Astrocyte of the cerebellum (primary cell): ENCODE measurements around the gene UNC5CL.

Experiments used
- DNase-seq: peaks from one replicate; pipeline ENCODE4 v3.0.0-alpha.2; 2011; ENCODE audit warnings: low read depth
- H3K4me3 ChIP-seq: 2 replicates; pipeline ENCODE4 v1.5.1; 2011; ENCODE audit warnings: mild to moderate bottlenecking, low read depth, low read length, moderate library complexity
- in situ Hi-C: cut with HindIII; loops from 2 replicates; pipeline ENCODE4 v1.10.0; 2017; ENCODE audit warnings: low sequenced_read_pairs
- TF ChIP-seq, protein P1 (sequence below): IDR thresholded peaks from 2 replicates; pipeline ENCODE4 v1.5.1; 2012; ENCODE audit warnings: low read length, low read depth, moderate library complexity, mild to moderate bottlenecking; ENCODE audit errors: missing control alignments

UNC5CL gene

DNA sequence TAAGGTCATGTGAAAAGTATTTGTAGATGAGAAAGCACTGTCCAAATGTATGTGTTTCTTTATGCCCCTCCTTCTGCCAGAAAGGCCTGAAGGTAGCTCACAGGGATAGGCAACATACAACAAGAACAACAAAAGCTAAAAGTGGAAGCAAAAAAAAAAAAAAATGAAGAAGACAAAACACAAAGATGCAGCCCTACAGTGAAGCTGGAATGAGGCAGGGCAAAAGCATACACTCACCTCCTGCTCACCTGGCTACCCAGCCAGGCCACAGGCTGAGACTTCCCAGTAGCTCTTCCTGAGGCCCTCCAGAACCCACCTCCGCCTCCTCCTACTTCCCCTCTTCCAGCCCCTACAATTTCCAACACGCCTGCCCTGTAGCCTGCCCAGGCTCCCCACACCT, 2.4 kb downstream of the UNC5CL start:
- TF ChIP-seq, protein P1, sequence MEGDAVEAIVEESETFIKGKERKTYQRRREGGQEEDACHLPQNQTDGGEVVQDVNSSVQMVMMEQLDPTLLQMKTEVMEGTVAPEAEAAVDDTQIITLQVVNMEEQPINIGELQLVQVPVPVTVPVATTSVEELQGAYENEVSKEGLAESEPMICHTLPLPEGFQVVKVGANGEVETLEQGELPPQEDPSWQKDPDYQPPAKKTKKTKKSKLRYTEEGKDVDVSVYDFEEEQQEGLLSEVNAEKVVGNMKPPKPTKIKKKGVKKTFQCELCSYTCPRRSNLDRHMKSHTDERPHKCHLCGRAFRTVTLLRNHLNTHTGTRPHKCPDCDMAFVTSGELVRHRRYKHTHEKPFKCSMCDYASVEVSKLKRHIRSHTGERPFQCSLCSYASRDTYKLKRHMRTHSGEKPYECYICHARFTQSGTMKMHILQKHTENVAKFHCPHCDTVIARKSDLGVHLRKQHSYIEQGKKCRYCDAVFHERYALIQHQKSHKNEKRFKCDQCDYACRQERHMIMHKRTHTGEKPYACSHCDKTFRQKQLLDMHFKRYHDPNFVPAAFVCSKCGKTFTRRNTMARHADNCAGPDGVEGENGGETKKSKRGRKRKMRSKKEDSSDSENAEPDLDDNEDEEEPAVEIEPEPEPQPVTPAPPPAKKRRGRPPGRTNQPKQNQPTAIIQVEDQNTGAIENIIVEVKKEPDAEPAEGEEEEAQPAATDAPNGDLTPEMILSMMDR = no peak
- in situ Hi-C loops = no loop called here
- no peak for DNase-seq
- H3K4me3 ChIP-seq = no peak overlapping the region

DNA sequence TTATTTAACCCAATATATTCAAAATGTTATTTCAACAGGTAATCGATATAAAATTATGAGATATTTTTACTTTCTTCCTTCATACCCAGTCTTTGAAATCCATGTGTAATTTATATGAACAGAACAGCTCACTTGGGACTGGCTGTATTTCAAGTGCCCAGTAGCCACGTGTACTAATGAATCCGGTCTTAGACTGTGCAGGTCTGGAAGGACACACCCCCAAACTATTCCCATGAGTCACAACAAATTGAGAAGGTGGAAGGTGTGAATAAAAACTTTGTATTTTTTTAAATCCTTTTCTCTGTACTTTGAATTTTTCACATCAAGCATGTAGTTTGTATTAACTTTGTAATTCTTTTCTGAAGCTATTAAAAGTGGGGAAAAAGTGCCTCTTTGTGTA, 2.8 kb downstream of the UNC5CL start:
- in situ Hi-C loops = no loop called here
- TF ChIP-seq, protein P1 = no peak
- H3K4me3 ChIP-seq = no peak overlapping the region
- DNase-seq = no peak

DNA sequence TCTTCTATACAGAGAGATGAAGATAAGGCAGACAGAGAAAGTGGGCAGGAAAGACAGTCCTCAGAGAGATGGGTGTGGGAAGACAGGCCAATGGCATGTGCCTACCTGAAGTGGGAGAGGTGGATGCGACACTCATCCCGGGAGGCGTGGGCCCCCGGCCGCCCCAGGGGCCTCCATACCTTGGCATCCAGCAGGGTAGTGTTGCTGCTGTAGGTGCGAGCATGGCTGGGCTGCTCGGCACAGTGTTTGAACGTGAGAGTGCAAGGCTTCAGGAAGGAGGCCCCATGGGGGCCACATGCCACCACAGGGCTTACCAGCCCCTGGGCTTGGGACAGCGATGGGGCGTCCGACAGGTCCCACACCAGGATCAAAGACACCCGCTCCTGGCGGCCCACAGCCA, 5.2 kb downstream of the UNC5CL start:
- in situ Hi-C loops = no loop called here
- TF ChIP-seq, protein P1 = no peak
- no peak for DNase-seq
- H3K4me3 ChIP-seq = no peak overlapping the region

DNA sequence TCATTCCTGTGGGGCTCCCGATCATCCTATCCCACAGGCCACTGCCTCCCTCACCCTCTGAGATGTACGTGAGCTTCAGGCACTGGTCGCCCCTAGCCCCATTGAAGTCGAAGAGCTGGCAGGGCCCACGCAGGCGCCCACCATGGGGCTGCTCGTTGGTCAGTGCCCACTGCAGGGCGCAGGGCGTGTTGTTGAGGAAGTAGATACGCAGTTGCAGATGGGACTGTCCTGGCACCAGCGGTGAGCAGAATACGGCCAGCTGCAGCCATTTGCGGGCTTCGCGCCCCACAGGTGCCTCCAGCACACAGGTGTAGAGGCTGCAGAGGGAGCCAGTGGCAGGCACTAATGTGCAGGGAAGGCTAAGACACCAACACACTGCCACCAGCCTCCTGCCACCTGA, 6.2 kb downstream of the UNC5CL start:
- in situ Hi-C loops = no loop called here
- DNase-seq = no peak
- H3K4me3 ChIP-seq = no peak overlapping the region
- TF ChIP-seq, protein P1 = no peak

DNA sequence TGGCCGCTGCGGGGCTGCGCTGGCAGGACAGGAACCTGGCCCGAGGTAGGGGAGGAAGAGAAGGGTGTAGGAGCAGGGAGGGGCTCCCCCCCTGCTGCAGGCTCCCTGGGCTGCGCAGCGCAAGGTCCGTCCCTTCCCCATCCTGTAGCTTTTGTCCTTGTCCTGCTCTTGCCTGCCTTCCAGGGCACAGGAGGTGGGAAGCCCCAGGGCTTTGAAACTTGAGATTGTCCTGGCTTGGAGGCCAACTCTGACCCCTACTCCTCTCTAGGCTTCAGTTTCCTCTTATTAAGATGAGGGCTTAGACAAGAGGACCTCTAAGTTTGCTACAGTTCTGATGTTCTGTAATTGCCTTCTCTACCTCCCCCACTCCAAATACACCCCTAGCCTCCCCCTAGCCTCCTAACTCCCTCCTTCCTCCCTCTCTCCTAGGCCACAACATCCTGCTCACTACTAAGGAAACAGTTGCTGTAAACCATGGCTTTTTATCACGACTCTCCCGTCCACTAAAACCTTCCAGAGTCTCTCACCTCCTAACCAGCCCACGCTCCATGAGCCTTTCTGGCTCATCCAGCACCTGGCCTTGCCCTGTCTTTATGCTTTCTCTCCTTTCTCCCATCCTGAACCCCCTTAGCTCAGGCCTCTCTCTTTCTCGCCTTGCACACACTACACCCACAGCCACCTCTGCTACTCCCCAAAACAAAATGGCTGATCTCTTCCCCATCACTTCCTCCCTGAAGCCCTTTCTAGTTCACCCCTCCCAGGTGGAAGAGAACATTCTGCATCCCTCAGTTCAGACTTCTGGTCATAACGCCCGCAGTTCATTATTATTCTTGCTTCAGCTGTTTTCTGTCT, 10.2 kb downstream of the UNC5CL start:
- in situ Hi-C loops = no loop called here
- peak overlapping the region; percentile 33 for H3K4me3 ChIP-seq
- no peak for DNase-seq
- TF ChIP-seq, protein P1 = no peak

DNA sequence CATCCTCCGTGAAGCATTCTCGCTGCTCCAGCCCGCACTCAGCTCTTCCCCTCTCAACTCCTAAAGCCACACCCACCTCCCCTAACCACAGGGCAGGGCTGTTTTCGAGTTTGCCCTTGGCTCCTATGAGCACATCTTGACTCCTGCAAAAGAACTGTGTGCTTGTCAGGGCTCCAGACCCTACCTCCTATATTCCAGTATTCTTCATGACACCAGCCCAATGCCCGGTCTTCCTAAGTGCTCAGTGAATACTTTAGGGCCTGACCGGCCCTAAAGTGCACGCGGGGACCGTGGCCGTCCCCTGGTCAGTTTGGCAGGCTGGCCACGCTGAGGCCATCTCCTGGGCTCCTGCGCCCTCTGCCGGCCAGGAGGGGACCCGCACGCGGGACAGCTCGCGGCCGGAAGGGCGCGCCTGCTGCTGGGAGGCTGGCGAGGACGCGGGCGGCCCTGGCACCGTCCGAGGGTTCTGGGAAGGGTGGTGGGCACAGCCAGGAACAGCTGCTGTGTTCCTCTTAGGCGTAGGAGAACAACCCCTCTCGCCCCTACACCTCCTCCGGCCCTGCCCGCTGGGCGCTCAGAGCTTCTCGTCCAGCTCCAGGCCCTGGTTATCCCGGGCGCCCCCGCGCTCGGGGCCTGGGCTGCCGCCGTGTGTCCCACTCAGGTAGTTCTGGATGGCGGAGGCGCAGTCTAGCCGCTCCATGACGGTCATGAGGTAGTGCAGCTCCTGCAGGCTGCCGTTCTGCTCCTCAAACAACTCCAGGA, 11.0 kb downstream of the UNC5CL start:
- H3K4me3 ChIP-seq = peak overlapping the region; percentile 33
- in situ Hi-C loops = no loop called here
- TF ChIP-seq, protein P1 = peak; percentile 95
- DNase-seq = peak; percentile 15
